CD4-positive, alpha-beta T cell (primary cell): ENCODE data around the gene TRABD2B. TPM values are rescaled to one million over a fixed set of nuclear protein-coding genes. Genes with fewer than 3 reads are reported as not detected.

ENCODE experiments used
- ATAC-seq: fragments of 200-7000 bp; cut with Tn5 transposase; one replicate; pipeline ENCODE4 v1.10.0; 2022; ENCODE audit warnings: mild to moderate bottlenecking; ENCODE audit not compliant: poor library complexity
- CTCF ChIA-PET: fragments of 350-600 bp; sonication (Branson Sonifier 250); formaldehyde crosslinking; loops from one replicate; lab custom pipeline; 2021; ENCODE audit warnings: antibody characterized with exemption, inconsistent platforms; lab: Charles Lee
- POLR2A ChIA-PET: fragments of 350-600 bp; sonication (Branson Sonifier 250); formaldehyde crosslinking; loops from one replicate; lab custom pipeline; 2021; ENCODE audit warnings: antibody characterized with exemption, inconsistent platforms; lab: Charles Lee
- DNase-seq, 14 experiments: peaks; one replicate each; pipeline ENCODE4 v3.0.0-alpha.2; 2013 to 2020; ENCODE audit warnings: mixed read lengths in 2 of 14
- H3K27ac ChIP-seq, 2 donors: one replicate each; pipeline versions ENCODE4 v1.5.1 to v1.7.0; 2013; ENCODE audit warnings: low read length in 2 of 2, low read depth in 1 of 2, mild to moderate bottlenecking in 1 of 2
- H3K27me3 ChIP-seq, 2 experiments: 1 replicate in 1 of 2; 2 replicates in 1 of 2; pipeline versions ENCODE4 v1.6.1 to v1.7.0; 2013; ENCODE audit warnings: low read length in 2 of 2, control low read depth in 1 of 2, mild to moderate bottlenecking in 1 of 2, moderate library complexity in 1 of 2; ENCODE audit not compliant: insufficient read depth in 2 of 2, control insufficient read depth in 1 of 2
- H3K36me3 ChIP-seq: one replicate; pipeline ENCODE4 v1.6.1; 2013; ENCODE audit warnings: low read length, control low read depth; ENCODE audit not compliant: insufficient read depth
- H3K4me1 ChIP-seq: one replicate; pipeline ENCODE4 v1.6.1; 2013; ENCODE audit warnings: low read length, control low read depth; ENCODE audit not compliant: insufficient read depth
- H3K4me3 ChIP-seq: one replicate; pipeline ENCODE4 v1.5.1; 2013; ENCODE audit warnings: mild to moderate bottlenecking, low read length, moderate library complexity
- H3K9me3 ChIP-seq, 2 experiments: 1 replicate in 1 of 2; 2 replicates in 1 of 2; pipeline versions ENCODE4 v1.6.1 to v1.7.0; 2013; ENCODE audit warnings: low read length in 2 of 2, mild to moderate bottlenecking in 2 of 2, control low read depth in 1 of 2, moderate library complexity in 1 of 2; ENCODE audit not compliant: control insufficient read depth in 1 of 2, insufficient read depth in 1 of 2
- H3K27ac Mint-ChIP-seq: one replicate; pipeline ENCODE4 v1.8.0; 2020; ENCODE audit warnings: mixed read lengths
- H3K27me3 Mint-ChIP-seq: one replicate; pipeline ENCODE4 v1.8.0; 2021; ENCODE audit warnings: mixed read lengths
- H3K36me3 Mint-ChIP-seq: one replicate; pipeline ENCODE4 v1.8.0; 2021; ENCODE audit warnings: low read depth, mixed read lengths
- H3K4me1 Mint-ChIP-seq: one replicate; pipeline ENCODE4 v1.8.0; 2021; ENCODE audit warnings: low read depth, mixed read lengths
- H3K4me3 Mint-ChIP-seq: one replicate; pipeline ENCODE4 v1.8.0; 2020; ENCODE audit warnings: mild to moderate bottlenecking, mixed read lengths
- H3K9me3 Mint-ChIP-seq: one replicate; pipeline ENCODE4 v1.8.0; 2020; ENCODE audit warnings: mixed read lengths
- CTCF ChIP-seq: fragments of 200-600 bp; IDR thresholded peaks from one replicate; pipeline ENCODE4 v1.8.0; 2022; ENCODE audit warnings: antibody characterized with exemption, mild to moderate bottlenecking
- intact Hi-C, 2 experiments: fragments of 100-400 bp; cut with DNase I in 1 of 2; cut with micrococcal nuclease in 1 of 2; formaldehyde crosslinking; loops; one replicate each; pipeline versions ENCODE4 v1.15.1 to v1.9.0; 2023 to 2025; cut with DNase I, micrococcal nuclease
- total RNA-seq, 174 experiments: library from RNA in 2 of 174; stranded (reverse) in 2 of 174; gene quantifications; one replicate each; pipeline ENCODE4 v1.2.3 and lab custom pipeline; 2021 to 2026

Gene TRABD2B
- total RNA-seq, 2 experiments from 2014 or later = not detected

- POLR2A ChIA-PET = no interaction called here
- H3K4me1 ChIP-seq = no peaks in the 10 kb centered on the region
- H3K9me3 ChIP-seq = no peaks in the 10 kb centered on the region
- CTCF ChIA-PET = no interaction called here
- H3K4me3 Mint-ChIP-seq = no peak overlapping the region
- no peaks in the 10 kb centered on the region for H3K4me1 Mint-ChIP-seq
- intact Hi-C loops = no loop called here
- H3K27me3 Mint-ChIP-seq = peaks cover 8% of the 10 kb centered on the region
- no peaks in the 10 kb centered on the region for H3K9me3 Mint-ChIP-seq
- no peak overlapping the region for H3K27ac Mint-ChIP-seq
- H3K4me3 ChIP-seq = no peak overlapping the region
- ATAC-seq (no peak), DNase-seq (no peak)
- H3K27ac ChIP-seq = no peak overlapping the region
- no peaks in the 10 kb centered on the region for H3K27me3 ChIP-seq
- H3K36me3 Mint-ChIP-seq = no peaks in the 10 kb centered on the region
- no peaks in the 10 kb centered on the region for H3K36me3 ChIP-seq
- no peak for TF ChIP-seq CTCF
Observed at GRCh38 chr1:47785118-47785517, 212.1 kb downstream of the TRABD2B start.

- no peak for ATAC-seq
- H3K36me3 ChIP-seq = no peaks in the 10 kb centered on the region
- Mint-ChIP-seq H3K27me3 (peaks cover 8% of the 10 kb centered on the region), H3K4me1 (no peaks in the 10 kb centered on the region), H3K36me3 (no peaks in the 10 kb centered on the region), H3K27ac (no peak overlapping the region), H3K9me3 (no peaks in the 10 kb centered on the region), H3K4me3 (no peak overlapping the region)
- DNase-seq = no peak
- no peak for TF ChIP-seq CTCF
- no peaks in the 10 kb centered on the region for H3K27me3 ChIP-seq
- ChIA-PET CTCF (no interaction called here), POLR2A (no interaction called here)
- intact Hi-C loops = no loop called here
- H3K4me1 ChIP-seq = no peaks in the 10 kb centered on the region
- H3K27ac ChIP-seq = no peak overlapping the region
- no peak overlapping the region for H3K4me3 ChIP-seq
- H3K9me3 ChIP-seq = no peaks in the 10 kb centered on the region
Observed at GRCh38 chr1:47784497-47784822, 212.7 kb downstream of the TRABD2B start.

- Histone ChIP-seq H3K36me3 (no peaks in the 10 kb centered on the region), H3K9me3 (no peaks in the 10 kb centered on the region), H3K27ac (no peak overlapping the region), H3K27me3 (no peaks in the 10 kb centered on the region), H3K4me3 (no peak overlapping the region), H3K4me1 (no peaks in the 10 kb centered on the region)
- Mint-ChIP-seq H3K9me3 (no peaks in the 10 kb centered on the region), H3K27ac (no peak overlapping the region), H3K4me3 (no peak overlapping the region), H3K36me3 (no peaks in the 10 kb centered on the region), H3K27me3 (peaks cover 8% of the 10 kb centered on the region), H3K4me1 (no peaks in the 10 kb centered on the region)
- ATAC-seq = no peak
- CTCF ChIA-PET = no interaction called here
- DNase-seq = no peak
- POLR2A ChIA-PET = no interaction called here
- intact Hi-C loops = no loop called here
- TF ChIP-seq CTCF = no peak
Observed at GRCh38 chr1:47783638-47784496, 213.3 kb downstream of the TRABD2B start.
